ENCODE measurements around the gene WTAP. TPM values are rescaled to one million over a fixed set of nuclear protein-coding genes. Genes with fewer than 3 reads are reported as not detected.

Gene WTAP
- total RNA-seq, 1 experiment from 2014 or later = 138 TPM

DNA sequence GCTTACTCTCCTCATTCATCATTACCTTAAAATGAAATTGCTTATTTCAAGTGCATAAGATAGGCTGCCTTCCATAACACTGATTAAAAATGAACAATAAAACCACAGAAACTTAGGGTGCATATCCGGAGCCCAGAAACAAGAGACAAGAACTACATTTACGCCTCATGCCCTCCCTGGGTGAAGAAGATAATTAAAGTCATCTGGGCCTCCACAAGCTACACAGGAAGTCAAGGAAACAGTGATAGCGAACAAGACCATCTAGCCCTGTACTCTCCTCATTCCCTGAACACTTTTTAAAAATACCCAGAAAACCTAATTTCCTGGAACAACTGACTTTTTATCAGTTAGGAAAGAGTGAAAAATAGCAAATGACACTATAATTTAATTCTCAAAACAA, 40.6 kb upstream of the WTAP start:
- no peak overlapping the region for H3K4me2 ChIP-seq (ENCODE audit: insufficient read depth, insufficient read length, low read length)
- Mint-ChIP-seq H3K9me3 (no peaks in the 10 kb centered on the region), H3K36me3 (ENCODE audit: insufficient read depth in 1 of 3, low read depth in 3 of 3) (peaks cover 28 to 68% (median 61%) of the 10 kb centered on the region in 3 experiments; a peak in 6 of 7 replicates), H3K27me3 (ENCODE audit: low read depth) (no peaks in the 10 kb centered on the region), H3K4me1 (peaks cover 6 to 9% of the 10 kb centered on the region in 2 experiments), H3K4me3 (no peak overlapping the region), H3K27ac (no peak overlapping the region)
- no peak overlapping the region for H3K14ac ChIP-seq (ENCODE audit: insufficient read depth, low read length)
- no peak overlapping the region for H2BK5ac ChIP-seq (ENCODE audit: insufficient read length, low read length)
- H4K91ac ChIP-seq (ENCODE audit: insufficient read length, low read depth, low read length) = no peak overlapping the region
- no peaks in the 10 kb centered on the region for H4K20me1 ChIP-seq (ENCODE audit: control insufficient read depth, insufficient read depth, insufficient read length)
- no peak overlapping the region for H3K4ac ChIP-seq (ENCODE audit: low read depth, low read length)
- H2AFZ ChIP-seq (ENCODE audit: low read length) = no peak overlapping the region
- no peaks in the 10 kb centered on the region for H3K9me3 ChIP-seq (ENCODE audit: control insufficient read depth, low read depth, low read length)
- H3K23me2 ChIP-seq (ENCODE audit: insufficient read length, low read depth, low read length, poor library complexity, severe bottlenecking) = no peaks in the 10 kb centered on the region
- H2BK20ac ChIP-seq (ENCODE audit: low read depth, low read length, poor library complexity, severe bottlenecking) = no peak overlapping the region
- H4K5ac ChIP-seq (ENCODE audit: insufficient read length, low read depth, low read length) = no peak overlapping the region
- H3K27ac ChIP-seq (ENCODE audit: insufficient read length, low read depth, low read length) = no peak overlapping the region
- H3K56ac ChIP-seq (ENCODE audit: insufficient read length, low read depth, low read length) = no peak overlapping the region
- H2AK5ac ChIP-seq (ENCODE audit: insufficient read length, low read length) = no peak overlapping the region
- DNase-seq = no peak
- H4K8ac ChIP-seq (replicated peaks; ENCODE audit: insufficient read length, low read depth, low read length) = no peak overlapping the region
- H2BK15ac ChIP-seq (ENCODE audit: low read depth, low read length) = no peak overlapping the region
- H3K18ac ChIP-seq (ENCODE audit: insufficient read length, low read depth, low read length) = no peak overlapping the region
- no CpG with 5 or more reads among the region's 3 CpGs for WGBS (ENCODE audit: extremely low coverage, insufficient read length, low lambda C conversion rate)
- H3K23ac ChIP-seq (ENCODE audit: insufficient read length, low read depth, low read length) = no peak overlapping the region
- no peaks in the 10 kb centered on the region for H3K27me3 ChIP-seq (ENCODE audit: insufficient read depth, low read length)
- H3K79me1 ChIP-seq (ENCODE audit: insufficient read depth, low read depth, low read length, poor library complexity, severe bottlenecking) = no peaks in the 10 kb centered on the region
- no peak overlapping the region for H2BK120ac ChIP-seq (ENCODE audit: low read depth, low read length, poor library complexity, severe bottlenecking)
- TF ChIP-seq, protein P1, sequence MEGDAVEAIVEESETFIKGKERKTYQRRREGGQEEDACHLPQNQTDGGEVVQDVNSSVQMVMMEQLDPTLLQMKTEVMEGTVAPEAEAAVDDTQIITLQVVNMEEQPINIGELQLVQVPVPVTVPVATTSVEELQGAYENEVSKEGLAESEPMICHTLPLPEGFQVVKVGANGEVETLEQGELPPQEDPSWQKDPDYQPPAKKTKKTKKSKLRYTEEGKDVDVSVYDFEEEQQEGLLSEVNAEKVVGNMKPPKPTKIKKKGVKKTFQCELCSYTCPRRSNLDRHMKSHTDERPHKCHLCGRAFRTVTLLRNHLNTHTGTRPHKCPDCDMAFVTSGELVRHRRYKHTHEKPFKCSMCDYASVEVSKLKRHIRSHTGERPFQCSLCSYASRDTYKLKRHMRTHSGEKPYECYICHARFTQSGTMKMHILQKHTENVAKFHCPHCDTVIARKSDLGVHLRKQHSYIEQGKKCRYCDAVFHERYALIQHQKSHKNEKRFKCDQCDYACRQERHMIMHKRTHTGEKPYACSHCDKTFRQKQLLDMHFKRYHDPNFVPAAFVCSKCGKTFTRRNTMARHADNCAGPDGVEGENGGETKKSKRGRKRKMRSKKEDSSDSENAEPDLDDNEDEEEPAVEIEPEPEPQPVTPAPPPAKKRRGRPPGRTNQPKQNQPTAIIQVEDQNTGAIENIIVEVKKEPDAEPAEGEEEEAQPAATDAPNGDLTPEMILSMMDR (conservative IDR thresholded peaks at IDR 0.05) = no peak
- H2BK12ac ChIP-seq (ENCODE audit: insufficient read length, low read depth, low read length) = no peak overlapping the region
- H3K4me1 ChIP-seq (ENCODE audit: insufficient read depth, low read length) = no peaks in the 10 kb centered on the region
- no peak overlapping the region for H3K9ac ChIP-seq (ENCODE audit: extremely low read depth, insufficient read length, low read length)
- H3T11ph ChIP-seq (ENCODE audit: low read length) = no peak overlapping the region
- no peaks in the 10 kb centered on the region; the same call in 1 of the 2 replicates for H3K79me2 ChIP-seq (ENCODE audit: insufficient read depth, low read length)

Measured in H9 (cell line).